HG03175 (cell line): ENCODE data around the gene DYNC2I2.
"Not testable (repeated sequence)": the region's sequence is repeated elsewhere in the genome, so short reads cannot be mapped to it uniquely, and the experiment has no call there.

ENCODE experiments used
- ATAC-seq: cut with Tn5 transposase; IDR thresholded peaks from one replicate; pipeline ENCODE4 v1.9.1; 2021; ENCODE audit warnings: mild to moderate bottlenecking, moderate library complexity; ENCODE audit not compliant: unreplicated experiment

Gene DYNC2I2

DNA sequence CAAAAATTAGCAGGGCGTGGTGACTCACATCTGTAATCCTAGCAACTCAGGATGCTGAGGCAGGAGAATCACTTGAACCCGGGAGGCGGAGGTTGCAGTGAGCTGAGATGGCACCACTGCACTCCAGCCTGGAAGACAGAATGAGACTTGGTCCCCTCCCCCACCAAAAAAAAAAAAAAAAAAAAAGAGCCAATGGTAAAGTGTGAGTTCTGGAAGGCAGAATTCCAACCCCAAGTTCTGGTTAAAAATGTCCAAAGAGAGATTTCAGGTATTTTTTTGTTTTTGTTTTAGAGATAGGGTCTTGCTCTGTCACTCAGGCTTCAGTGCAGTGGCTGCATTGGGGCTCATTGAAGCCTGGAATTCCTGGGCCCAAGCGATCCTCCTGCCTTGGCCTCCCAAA is 30.8 kb upstream of the DYNC2I2 start:
- no peak for ATAC-seq

GRCh38 chr9:128685636-128686489 is 29.2 kb upstream of the DYNC2I2 start:
- no peak for ATAC-seq

- ATAC-seq, result peak; percentile 37
Observed at GRCh38 chr9:128684325-128685199, 27.9 kb upstream of the DYNC2I2 start.

DNA sequence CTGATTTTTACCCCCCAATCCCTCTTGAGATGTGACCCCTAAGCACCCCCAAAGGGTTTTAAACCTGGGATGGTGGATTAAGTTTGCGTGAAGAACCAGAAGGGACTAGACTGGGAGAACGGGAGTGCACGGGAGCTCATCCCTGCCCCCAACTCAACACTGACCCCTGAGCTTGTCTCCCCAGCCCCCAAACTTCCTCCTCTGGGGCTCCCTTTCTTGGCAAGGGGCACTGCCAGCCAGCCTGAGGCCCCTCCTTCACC is 27.3 kb upstream of the DYNC2I2 start:
- peak; percentile 1 for ATAC-seq

DNA sequence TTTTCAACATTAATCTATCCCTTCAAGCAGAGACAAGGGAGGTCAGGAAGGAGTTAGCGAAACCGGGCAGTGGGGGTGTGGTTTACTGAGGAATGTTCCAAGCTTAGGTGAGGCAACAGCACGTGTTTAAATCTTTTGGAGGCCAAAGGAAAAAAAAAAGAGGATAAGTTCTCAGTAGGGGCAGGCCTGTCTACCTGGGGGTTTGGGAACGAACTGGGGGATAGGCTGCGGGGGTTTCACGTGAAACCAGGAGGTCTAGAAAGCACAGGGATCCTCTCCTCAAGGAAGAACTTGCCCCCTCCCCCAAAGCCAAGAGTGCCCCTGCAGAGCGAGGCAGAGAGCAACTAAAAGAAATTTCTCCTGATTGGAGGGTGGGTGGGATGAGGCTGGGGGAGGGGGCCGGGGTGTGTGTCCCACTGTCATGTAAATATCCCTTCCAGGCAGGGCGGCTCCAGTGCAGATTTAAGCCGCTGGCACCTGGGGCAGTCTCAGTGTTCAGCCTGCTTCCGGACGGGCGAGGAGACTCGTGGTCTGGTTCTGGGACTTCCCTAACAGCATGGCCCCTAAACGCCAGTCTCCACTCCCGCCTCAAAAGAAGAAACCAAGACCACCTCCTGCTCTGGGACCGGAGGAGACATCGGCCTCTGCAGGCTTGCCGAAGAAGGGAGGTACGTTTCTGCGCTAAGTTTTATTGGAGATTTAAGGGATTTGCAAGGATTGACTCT is 26.9 kb upstream of the DYNC2I2 start:
- ATAC-seq, result peak; percentile 36

- ATAC-seq, result no peak
Observed at GRCh38 chr9:128677794-128678193, 21.1 kb upstream of the DYNC2I2 start.

DNA sequence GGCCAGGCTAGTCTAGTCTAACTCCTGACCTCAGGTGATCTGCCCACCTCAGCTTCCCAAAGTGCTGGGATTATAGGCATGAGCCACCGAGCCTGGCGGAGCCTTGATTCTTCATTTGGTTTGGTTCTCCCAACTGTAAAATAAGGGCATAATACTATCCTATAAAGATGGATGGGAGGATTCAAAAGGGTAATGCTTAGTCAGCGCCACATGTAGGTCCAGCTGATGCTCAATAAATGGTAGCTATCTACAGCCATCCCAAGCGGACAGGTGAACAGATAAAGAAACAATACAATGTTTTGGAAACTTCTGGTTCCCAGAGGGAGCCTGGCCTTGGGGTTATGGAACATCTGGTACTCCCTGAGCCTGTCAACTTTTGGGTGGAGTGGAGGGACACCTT is 18.7 kb upstream of the DYNC2I2 start:
- ATAC-seq, result no peak

- no peak for ATAC-seq
Observed at GRCh38 chr9:128669786-128670185, 13.1 kb upstream of the DYNC2I2 start.

- not testable (repeated sequence) for ATAC-seq
Observed at GRCh38 chr9:128666481-128666941, 9.9 kb upstream of the DYNC2I2 start.

- no peak for ATAC-seq
Observed at GRCh38 chr9:128657796-128658195, 1.1 kb upstream of the DYNC2I2 start.

GRCh38 chr9:128657344-128657704 is 677 bp upstream of the DYNC2I2 start:
- no peak for ATAC-seq

GRCh38 chr9:128654481-128654880 is 2.2 kb downstream of the DYNC2I2 start:
- ATAC-seq, result no peak

DNA sequence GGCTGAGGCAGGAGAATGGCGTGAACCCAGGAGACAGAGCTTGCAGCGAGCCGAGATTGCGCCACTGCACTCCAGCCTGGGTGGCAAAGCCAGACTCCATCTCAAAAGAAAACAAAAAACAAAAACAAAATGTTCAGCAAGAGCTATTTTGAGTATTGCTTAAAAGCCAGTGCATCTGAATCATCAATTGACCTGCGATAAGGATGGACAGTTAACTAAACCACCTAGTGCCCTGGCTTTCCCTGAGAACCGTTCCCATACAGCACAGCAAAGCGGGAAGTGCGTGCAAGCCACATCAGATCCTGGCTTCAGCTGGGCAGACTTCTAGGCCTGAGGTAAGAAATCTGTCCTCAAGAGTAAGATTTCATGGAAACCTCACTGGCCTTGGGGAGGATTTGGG is 2.7 kb downstream of the DYNC2I2 start:
- no peak for ATAC-seq

- ATAC-seq, result no peak
Observed at GRCh38 chr9:128651798-128652197, 4.8 kb downstream of the DYNC2I2 start.

GRCh38 chr9:128648206-128648605 is 8.4 kb downstream of the DYNC2I2 start:
- not testable (repeated sequence) for ATAC-seq

- ATAC-seq, result peak; percentile 72
Observed at GRCh38 chr9:128643519-128644300, 12.9 kb downstream of the DYNC2I2 start.

- ATAC-seq, result no peak
Observed at GRCh38 chr9:128642675-128643245, 13.9 kb downstream of the DYNC2I2 start.

GRCh38 chr9:128640603-128641002 is 16.0 kb downstream of the DYNC2I2 start:
- no peak for ATAC-seq

DNA sequence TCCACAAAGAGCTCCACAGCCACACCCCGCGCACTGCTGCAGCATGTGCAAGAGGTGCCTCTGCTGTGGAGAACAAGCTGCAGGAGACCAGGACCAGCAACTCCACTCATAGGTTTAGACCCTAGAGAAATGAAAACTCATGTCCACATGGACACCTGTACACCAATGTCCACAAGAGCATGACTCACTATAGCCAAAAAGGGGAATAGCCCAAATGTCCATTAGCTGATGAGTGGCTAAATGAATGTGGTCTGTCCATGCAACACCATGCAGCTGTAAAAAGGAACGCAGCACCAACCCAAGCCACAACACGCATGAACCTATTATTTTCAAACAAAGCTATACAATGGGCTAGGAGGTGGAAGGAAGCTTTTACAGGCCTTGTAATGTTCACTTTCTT is 18.1 kb downstream of the DYNC2I2 start:
- ATAC-seq, result no peak

- ATAC-seq, result no peak
Observed at GRCh38 chr9:128637656-128638055, 19.0 kb downstream of the DYNC2I2 start.
